HepG2 (cell line): Measurements from ENCODE around the gene TRAK1. TPM values are rescaled to one million over a fixed set of nuclear protein-coding genes. Genes with fewer than 3 reads are reported as not detected.
A peak's percentile ranks its signal among the peaks of the same experiment; 100 is the strongest.

Experiments used
- ARID5B ChIP-seq: IDR thresholded peaks from 2 replicates; pipeline ENCODE4 v1.4.0; 2020; ENCODE audit warnings: mild to moderate bottlenecking, missing genetic modification reagents
- DNMT3B ChIP-seq: conservative IDR thresholded peaks from 2 replicates; pipeline ENCODE4 v1.6.1; 2016; ENCODE audit warnings: missing biosample characterization, control low read depth
- HMGA1 ChIP-seq: sonication (generic); formaldehyde crosslinking; conservative IDR thresholded peaks from 2 replicates; pipeline ENCODE4 v1.4.0; 2020; ENCODE audit warnings: missing genetic modification reagents
- NR2C2 ChIP-seq: sonication (generic); formaldehyde crosslinking; IDR thresholded peaks from 2 replicates; pipeline ENCODE4 v1.4.0; 2020; ENCODE audit warnings: missing genetic modification reagents, mild to moderate bottlenecking, moderate library complexity, borderline replicate concordance
- RARA ChIP-seq: IDR thresholded peaks from 2 replicates; pipeline ENCODE4 v1.6.1; 2016; ENCODE audit warnings: missing genetic modification reagents, missing compliant biosample characterization
- RELA ChIP-seq: sonication (generic); formaldehyde crosslinking; IDR thresholded peaks from 2 replicates; pipeline ENCODE4 v1.4.0; 2020; ENCODE audit warnings: missing genetic modification reagents
- SALL1 ChIP-seq: sonication (generic); formaldehyde crosslinking; IDR thresholded peaks from 2 replicates; pipeline ENCODE4 v1.8.0; 2022; ENCODE audit warnings: mild to moderate bottlenecking, missing genetic modification reagents
- SOX5 ChIP-seq: IDR thresholded peaks from 2 replicates; pipeline ENCODE4 v1.6.1; 2016; ENCODE audit warnings: borderline replicate concordance
- ZBTB33 ChIP-seq: sonication (generic); formaldehyde crosslinking; IDR thresholded peaks from 2 replicates; pipeline ENCODE4 v1.4.0; 2020; ENCODE audit warnings: missing genetic modification reagents
- ZFP36 ChIP-seq: fragments of 150-350 bp; IDR thresholded peaks from 2 replicates; pipeline ENCODE4 v1.6.1; 2018; ENCODE audit warnings: borderline replicate concordance, low read length, low read depth; ENCODE audit not compliant: partially characterized antibody
- ZNF17 ChIP-seq: sonication (generic); formaldehyde crosslinking; IDR thresholded peaks from 2 replicates; pipeline ENCODE4 v1.5.0; 2020; ENCODE audit warnings: mild to moderate bottlenecking, missing genetic modification reagents
- ZNF281 ChIP-seq: sonication (generic); formaldehyde crosslinking; IDR thresholded peaks from 2 replicates; pipeline ENCODE4 v1.4.0; 2020; ENCODE audit warnings: missing genetic modification reagents, borderline replicate concordance
- ZNF644 ChIP-seq: IDR thresholded peaks from 2 replicates; pipeline ENCODE4 v1.6.1; 2016; ENCODE audit warnings: low read depth
- ZNF710 ChIP-seq: sonication (generic); formaldehyde crosslinking; IDR thresholded peaks from 2 replicates; pipeline ENCODE4 v1.5.0; 2020; ENCODE audit warnings: mild to moderate bottlenecking, missing genetic modification reagents, borderline replicate concordance
- ZNF776 ChIP-seq: sonication (generic); formaldehyde crosslinking; IDR thresholded peaks from 2 replicates; pipeline ENCODE4 v1.4.0; 2020; ENCODE audit warnings: mild to moderate bottlenecking, missing genetic modification reagents
- ZUFSP ChIP-seq: sonication (generic); formaldehyde crosslinking; IDR thresholded peaks from 2 replicates; pipeline ENCODE4 v1.9.0; 2021; ENCODE audit warnings: missing genetic modification reagents, mild to moderate bottlenecking, borderline replicate concordance
- polyA plus RNA-seq, 8 experiments: library from polyadenylated mRNA; depleted of rRNA in 3 of 8; stranded (reverse) in 7 of 8; unstranded in 1 of 8; fragments of >200 nt; fragmentation: Illumina TruSeq in 4 of 8; extraction: Trizol in 4 of 8; gene quantifications; 2 replicates each; pipeline versions ENCODE4 v1.2.1 to v1.2.3, GENCODE V29; 2011 to 2016; ENCODE audit warnings: low read depth in 4 of 8, missing spikeins in 1 of 8, mixed read lengths in 1 of 8; ENCODE audit not compliant: insufficient read depth in 1 of 8
- total RNA-seq, 5 experiments: library from RNA; depleted of rRNA; stranded (reverse); fragments of >200 nt; fragmentation: Illumina TruSeq; extraction: Trizol; gene quantifications; 2 replicates each; pipeline ENCODE4 v1.2.3, GENCODE V29; 2016; ENCODE audit warnings: low read depth in 1 of 5

TRAK1 gene
- total and polyA plus RNA-seq, 2 of the 13 experiments (the other 11 are each of a cell fraction or from before 2014, with no cell fraction given) = 20.5 to 46.6 TPM

GRCh38 chr3:42043099-42043813 is 47.9 kb upstream of the TRAK1 start (continued):
- TF ChIP-seq ARID5B (CRISPR knock-in tag) (0 out of 2 replicates have a peak, but pooled peaks have one; percentile 46), RELA (CRISPR knock-in tag) (no peak), ZUFSP (CRISPR knock-in tag) (no peak), SALL1 (CRISPR knock-in tag) (peak; percentile 20; the same call in 1 of the 2 replicates), HMGA1 (no peak), ZNF281 (CRISPR knock-in tag) (0 out of 2 replicates have a peak, but pooled peaks have one; percentile 23), RARA (CRISPR knock-in tag) (peak; percentile 90), NR2C2 (CRISPR knock-in tag) (0 out of 2 replicates have a peak, but pooled peaks have one; percentile 41), SOX5 (peak; percentile 84), ZBTB33 (CRISPR knock-in tag) (no peak), ZNF710 (peak; percentile 66), ZNF776 (CRISPR knock-in tag) (no peak), DNMT3B (no peak), ZNF17 (CRISPR knock-in tag) (no peak), ZNF644 (no peak), ZFP36 (no peak)
